ENCODE results near the gene FAM149A. TPM values are rescaled to one million over a fixed set of nuclear protein-coding genes. Genes with fewer than 3 reads are reported as not detected.

The FAM149A gene
- polyA plus RNA-seq, 3 donors, result not detected

GRCh38 chr4:186166852-186167512, 62.5 kb downstream of the FAM149A start:
- no peak overlapping the region for H2AFZ ChIP-seq (ENCODE audit: insufficient read depth, low read depth, low read length, poor library complexity, severe bottlenecking)
- Mint-ChIP-seq H3K36me3 (no peaks in the 10 kb centered on the region), H3K27me3 (ENCODE audit: low read depth in 3 of 3) (peaks cover 1 to 9% (median 6%) of the 10 kb centered on the region in 3 donors), H3K4me1 (no peaks in the 10 kb centered on the region), H3K9me3 (peaks cover 0 to 2% (median 0%) of the 10 kb centered on the region in 7 donors), H3K27ac (no peak overlapping the region), H3K4me3 (no peak overlapping the region)
- H3K4me2 ChIP-seq (replicated peaks; ENCODE audit: extremely low read depth, low read length, poor library complexity, severe bottlenecking), result no peak overlapping the region
- no peaks in the 10 kb centered on the region for H3K79me2 ChIP-seq (ENCODE audit: insufficient read depth, low read length)
- DNase-seq, result no peak
- no peaks in the 10 kb centered on the region for H3K36me3 ChIP-seq (replicated peaks in 1 of 2; ENCODE audit: control insufficient read depth in 1 of 2, insufficient read depth in 2 of 2, low read length in 2 of 2)
- intact Hi-C loops (cut with micrococcal nuclease), result no loop called here
- no peaks in the 10 kb centered on the region for H3K27me3 ChIP-seq (ENCODE audit: control insufficient read depth in 2 of 2, insufficient read depth in 2 of 2, low read length in 2 of 2)
- WGBS (ENCODE audit: insufficient coverage), result 97% methylated on average over 11 of the region's 15 CpGs
- no peaks in the 10 kb centered on the region for H4K20me1 ChIP-seq (ENCODE audit: insufficient read depth, low read length)
- no peak overlapping the region for H3K27ac ChIP-seq (ENCODE audit: low read depth in 1 of 2, low read length in 2 of 2)
- H3K9ac ChIP-seq (ENCODE audit: insufficient read depth, low read length, poor library complexity, severe bottlenecking), result no peak overlapping the region
- no peaks in the 10 kb centered on the region for H3K9me3 ChIP-seq (replicated peaks in 1 of 2; ENCODE audit: control insufficient read depth in 1 of 2, insufficient read depth in 1 of 2, low read length in 2 of 2)
- no peak for TF ChIP-seq CTCF (IDR thresholded peaks at IDR 0.05)
- H3K4me1 ChIP-seq (ENCODE audit: control insufficient read depth in 1 of 2, insufficient read depth in 2 of 2, low read length in 2 of 2), result no peaks in the 10 kb centered on the region
- no peak overlapping the region for H3K4me3 ChIP-seq (replicated peaks in 1 of 3; ENCODE audit: low read depth in 2 of 3, low read length in 3 of 3)

GRCh38 chr4:186167605-186168004, 63.1 kb downstream of the FAM149A start:
- Mint-ChIP-seq H3K9me3 (peaks cover 0 to 2% (median 0%) of the 10 kb centered on the region in 7 donors), H3K4me3 (no peak overlapping the region), H3K27me3 (ENCODE audit: low read depth in 3 of 3) (peaks cover 1 to 9% (median 5%) of the 10 kb centered on the region in 3 donors), H3K27ac (no peak overlapping the region), H3K36me3 (no peaks in the 10 kb centered on the region), H3K4me1 (no peaks in the 10 kb centered on the region)
- no peaks in the 10 kb centered on the region for H3K36me3 ChIP-seq (replicated peaks in 1 of 2; ENCODE audit: control insufficient read depth in 1 of 2, insufficient read depth in 2 of 2, low read length in 2 of 2)
- H3K79me2 ChIP-seq (ENCODE audit: insufficient read depth, low read length), result no peaks in the 10 kb centered on the region
- no peak overlapping the region for H3K4me2 ChIP-seq (replicated peaks; ENCODE audit: extremely low read depth, low read length, poor library complexity, severe bottlenecking)
- H3K4me1 ChIP-seq (ENCODE audit: control insufficient read depth in 1 of 2, insufficient read depth in 2 of 2, low read length in 2 of 2), result no peaks in the 10 kb centered on the region
- H3K9me3 ChIP-seq (replicated peaks in 1 of 2; ENCODE audit: control insufficient read depth in 1 of 2, insufficient read depth in 1 of 2, low read length in 2 of 2), result no peaks in the 10 kb centered on the region
- DNase-seq, result no peak
- TF ChIP-seq CTCF (IDR thresholded peaks at IDR 0.05), result no peak
- no peak overlapping the region for H3K4me3 ChIP-seq (replicated peaks in 1 of 3; ENCODE audit: low read depth in 2 of 3, low read length in 3 of 3)
- H3K9ac ChIP-seq (ENCODE audit: insufficient read depth, low read length, poor library complexity, severe bottlenecking), result no peak overlapping the region
- H3K27ac ChIP-seq (ENCODE audit: low read depth in 1 of 2, low read length in 2 of 2), result no peak overlapping the region
- no peaks in the 10 kb centered on the region for H3K27me3 ChIP-seq (ENCODE audit: control insufficient read depth in 2 of 2, insufficient read depth in 2 of 2, low read length in 2 of 2)
- no peak overlapping the region for H2AFZ ChIP-seq (ENCODE audit: insufficient read depth, low read depth, low read length, poor library complexity, severe bottlenecking)
- 100% methylated on average over 2 of the region's 5 CpGs for WGBS (ENCODE audit: insufficient coverage)
- intact Hi-C loops (cut with micrococcal nuclease), result no loop called here
- no peaks in the 10 kb centered on the region for H4K20me1 ChIP-seq (ENCODE audit: insufficient read depth, low read length)
